ENCODE data around the gene MACF1.

MACF1 gene

GRCh38 chr1:39190096-39190495, 14.4 kb upstream of the MACF1 start:
- no peak for DNase-seq (ENCODE audit: low spot score)
- no peak overlapping the region for H3K4me3 ChIP-seq
- peak overlapping the region in 1 of 2 donors; percentile 52 for H3K27ac ChIP-seq
- TF ChIP-seq, protein P1, sequence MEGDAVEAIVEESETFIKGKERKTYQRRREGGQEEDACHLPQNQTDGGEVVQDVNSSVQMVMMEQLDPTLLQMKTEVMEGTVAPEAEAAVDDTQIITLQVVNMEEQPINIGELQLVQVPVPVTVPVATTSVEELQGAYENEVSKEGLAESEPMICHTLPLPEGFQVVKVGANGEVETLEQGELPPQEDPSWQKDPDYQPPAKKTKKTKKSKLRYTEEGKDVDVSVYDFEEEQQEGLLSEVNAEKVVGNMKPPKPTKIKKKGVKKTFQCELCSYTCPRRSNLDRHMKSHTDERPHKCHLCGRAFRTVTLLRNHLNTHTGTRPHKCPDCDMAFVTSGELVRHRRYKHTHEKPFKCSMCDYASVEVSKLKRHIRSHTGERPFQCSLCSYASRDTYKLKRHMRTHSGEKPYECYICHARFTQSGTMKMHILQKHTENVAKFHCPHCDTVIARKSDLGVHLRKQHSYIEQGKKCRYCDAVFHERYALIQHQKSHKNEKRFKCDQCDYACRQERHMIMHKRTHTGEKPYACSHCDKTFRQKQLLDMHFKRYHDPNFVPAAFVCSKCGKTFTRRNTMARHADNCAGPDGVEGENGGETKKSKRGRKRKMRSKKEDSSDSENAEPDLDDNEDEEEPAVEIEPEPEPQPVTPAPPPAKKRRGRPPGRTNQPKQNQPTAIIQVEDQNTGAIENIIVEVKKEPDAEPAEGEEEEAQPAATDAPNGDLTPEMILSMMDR (IDR thresholded peaks at IDR 0.05): no peak

DNA sequence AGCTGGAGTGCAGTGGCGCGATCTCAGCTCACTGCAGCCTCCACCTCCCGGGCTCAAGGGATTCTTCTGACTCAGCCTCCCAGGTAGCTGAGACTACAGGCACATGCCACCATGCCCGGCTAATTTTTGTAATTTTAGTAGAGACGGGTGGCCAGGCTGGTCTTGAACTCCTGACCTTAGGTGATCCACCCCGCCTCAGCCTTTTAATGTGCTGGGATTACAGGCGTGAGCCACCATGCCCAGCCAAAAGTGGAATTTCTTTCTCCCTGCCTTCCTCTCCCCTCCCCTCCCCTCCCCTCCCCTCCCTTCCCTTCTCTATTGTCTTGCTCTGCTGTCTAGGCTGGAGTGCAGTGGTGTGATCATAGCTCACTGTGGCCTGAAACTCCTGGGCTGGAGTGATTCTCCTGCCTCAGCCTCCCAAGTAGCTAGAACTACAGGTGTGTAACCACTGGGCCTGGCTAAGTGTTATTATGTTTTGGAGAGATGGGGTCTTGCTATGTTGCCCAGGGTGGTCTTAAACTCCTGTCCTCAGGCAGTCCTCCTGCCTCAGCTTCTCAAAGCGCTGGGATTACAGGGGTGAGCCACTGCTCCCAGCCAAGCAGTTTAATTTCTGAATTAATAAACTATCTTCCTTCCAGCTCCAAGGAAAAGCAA, 10.0 kb upstream of the MACF1 start:
- TF ChIP-seq, protein P1 (IDR thresholded peaks at IDR 0.05): no peak
- no peak for DNase-seq (ENCODE audit: low spot score)
- Histone ChIP-seq H3K4me3 (no peak overlapping the region), H3K27ac (peak overlapping the region; percentile 85 to 86)

DNA sequence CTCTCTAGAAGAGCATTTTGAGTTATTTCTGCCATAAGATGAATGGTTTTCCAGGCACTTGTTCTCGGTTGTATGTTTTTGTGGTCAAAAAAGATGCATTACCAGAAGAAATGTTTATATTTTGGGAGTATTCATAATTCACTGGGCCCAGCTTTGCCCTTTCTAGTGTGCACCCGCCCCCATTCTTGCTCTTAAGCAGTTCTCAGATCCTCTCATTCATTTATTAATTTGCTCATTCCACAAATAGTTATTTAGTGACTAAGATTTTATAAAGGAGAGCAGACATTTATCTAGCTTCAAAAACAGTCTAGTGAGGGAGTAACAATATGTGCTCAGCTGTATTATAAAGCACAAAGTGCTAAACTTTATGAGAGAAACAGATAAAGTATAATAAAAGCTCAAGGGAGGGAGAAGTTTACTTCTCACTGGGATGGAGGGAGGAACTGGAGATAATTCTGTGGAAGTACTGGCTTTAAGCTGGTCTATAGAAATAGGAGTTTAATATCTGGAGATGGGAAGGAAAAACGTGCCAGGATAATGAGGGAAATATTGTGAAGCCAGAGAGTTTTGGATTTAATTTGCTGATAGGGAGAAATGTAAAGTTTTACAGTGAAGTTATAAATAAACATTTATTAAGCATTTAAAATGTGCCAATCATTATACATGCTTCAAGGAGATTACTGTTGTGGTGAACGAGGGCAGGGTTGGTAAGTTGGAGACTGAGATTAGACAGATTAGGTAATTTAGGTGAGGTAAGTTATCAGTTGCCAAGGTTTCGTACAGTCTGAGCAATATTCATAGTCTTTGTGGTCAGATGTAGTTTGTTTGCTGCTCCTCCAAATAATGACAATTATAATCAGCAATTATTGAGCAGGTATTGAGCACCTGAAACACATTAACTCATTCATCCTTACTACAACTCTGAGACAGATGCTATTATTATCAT, 9.1 kb upstream of the MACF1 start:
- no peak for DNase-seq (ENCODE audit: low spot score)
- TF ChIP-seq, protein P1 (IDR thresholded peaks at IDR 0.05): no peak
- Histone ChIP-seq H3K27ac (peak overlapping the region; percentile 85 to 86), H3K4me3 (peak overlapping the region; percentile 0)

- Histone ChIP-seq H3K27ac (peak overlapping the region in 1 of 2 donors; percentile 86), H3K4me3 (no peak overlapping the region)
- no peak for DNase-seq (ENCODE audit: low spot score)
- TF ChIP-seq, protein P1 (IDR thresholded peaks at IDR 0.05): no peak
Observed at GRCh38 chr1:39196244-39197215, 8.0 kb upstream of the MACF1 start.

DNA sequence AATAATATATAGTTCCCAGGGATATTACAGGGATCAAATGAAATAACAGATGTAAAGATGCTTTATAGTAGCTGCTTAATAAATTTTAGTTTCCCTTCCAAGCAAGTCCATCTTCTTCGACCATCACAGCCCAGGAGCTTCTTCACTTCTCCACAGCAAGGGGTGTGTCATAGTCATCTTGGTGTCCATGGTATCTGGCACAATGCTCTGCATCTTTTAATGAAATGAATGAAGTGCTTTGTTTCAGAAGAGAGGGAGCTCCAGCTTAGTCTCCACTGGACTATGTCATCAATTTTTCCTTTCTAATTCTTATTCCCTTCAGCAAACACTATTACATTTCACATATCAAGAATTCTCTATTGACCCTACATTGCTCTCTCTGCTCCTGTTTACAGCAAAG, 4.9 kb upstream of the MACF1 start:
- no peak for DNase-seq (ENCODE audit: low spot score)
- TF ChIP-seq, protein P1 (IDR thresholded peaks at IDR 0.05): no peak
- no peak overlapping the region for H3K27ac ChIP-seq

DNA sequence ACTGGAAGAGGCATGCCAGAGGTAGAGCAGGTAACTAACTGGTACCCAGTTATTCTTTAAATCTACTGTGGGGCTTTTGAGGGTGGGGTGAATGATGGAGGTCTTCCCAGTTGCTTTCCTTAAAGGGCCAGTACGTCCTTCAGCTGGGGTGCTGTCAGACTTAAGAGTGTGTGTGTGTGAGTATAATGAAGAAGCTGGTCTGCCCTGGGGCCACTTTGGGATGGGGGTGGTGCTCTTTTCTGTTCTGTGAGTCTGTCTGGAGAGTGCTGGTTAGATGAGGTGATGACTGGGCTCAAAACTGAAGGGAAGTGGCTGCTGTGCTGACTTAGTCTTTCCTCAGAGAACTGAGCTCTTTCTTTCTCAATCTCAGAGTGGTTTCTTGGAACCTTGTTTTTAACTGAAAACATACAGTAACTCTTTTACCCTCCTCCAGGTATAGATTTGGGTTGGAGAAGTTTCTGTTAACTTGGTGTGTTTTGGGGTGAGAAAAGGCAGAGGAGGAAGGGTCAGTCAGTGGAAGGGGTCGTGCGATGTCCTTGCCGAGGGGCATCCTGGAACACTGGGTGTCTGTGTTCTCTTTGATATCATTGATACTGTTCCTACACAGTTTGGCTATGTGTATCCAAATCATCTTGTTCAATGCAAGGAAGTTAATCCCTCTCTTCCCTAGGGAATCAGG, 746 bp downstream of the MACF1 start:
- H3K27ac ChIP-seq: peak overlapping the region; percentile 78 to 95
- TF ChIP-seq, protein P1 (IDR thresholded peaks at IDR 0.05): no peak
- DNase-seq (ENCODE audit: low spot score): no peak
- H3K4me3 ChIP-seq: peak overlapping the region; percentile 66

More for the DNA sequence above, 4.9 kb upstream of the MACF1 start:
- H3K4me3 ChIP-seq: no peak overlapping the region
